ENCODE results near the gene APBA3. TPM values are rescaled to one million over a fixed set of nuclear protein-coding genes. Genes with fewer than 3 reads are reported as not detected.

The APBA3 gene, protein sequence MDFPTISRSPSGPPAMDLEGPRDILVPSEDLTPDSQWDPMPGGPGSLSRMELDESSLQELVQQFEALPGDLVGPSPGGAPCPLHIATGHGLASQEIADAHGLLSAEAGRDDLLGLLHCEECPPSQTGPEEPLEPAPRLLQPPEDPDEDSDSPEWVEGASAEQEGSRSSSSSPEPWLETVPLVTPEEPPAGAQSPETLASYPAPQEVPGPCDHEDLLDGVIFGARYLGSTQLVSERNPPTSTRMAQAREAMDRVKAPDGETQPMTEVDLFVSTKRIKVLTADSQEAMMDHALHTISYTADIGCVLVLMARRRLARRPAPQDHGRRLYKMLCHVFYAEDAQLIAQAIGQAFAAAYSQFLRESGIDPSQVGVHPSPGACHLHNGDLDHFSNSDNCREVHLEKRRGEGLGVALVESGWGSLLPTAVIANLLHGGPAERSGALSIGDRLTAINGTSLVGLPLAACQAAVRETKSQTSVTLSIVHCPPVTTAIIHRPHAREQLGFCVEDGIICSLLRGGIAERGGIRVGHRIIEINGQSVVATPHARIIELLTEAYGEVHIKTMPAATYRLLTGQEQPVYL
- 12.5 TPM for total RNA-seq
- long read RNA-seq, transcript APBA3-201 (11 exons, 2,075 nt), result major isoform, 10 of 38 reads
- long read RNA-seq, partial matches to known transcripts, result 20 of 38 reads
- long read RNA-seq, other reads (novel, unspliced or antisense), result 5 of 38 reads

DNA sequence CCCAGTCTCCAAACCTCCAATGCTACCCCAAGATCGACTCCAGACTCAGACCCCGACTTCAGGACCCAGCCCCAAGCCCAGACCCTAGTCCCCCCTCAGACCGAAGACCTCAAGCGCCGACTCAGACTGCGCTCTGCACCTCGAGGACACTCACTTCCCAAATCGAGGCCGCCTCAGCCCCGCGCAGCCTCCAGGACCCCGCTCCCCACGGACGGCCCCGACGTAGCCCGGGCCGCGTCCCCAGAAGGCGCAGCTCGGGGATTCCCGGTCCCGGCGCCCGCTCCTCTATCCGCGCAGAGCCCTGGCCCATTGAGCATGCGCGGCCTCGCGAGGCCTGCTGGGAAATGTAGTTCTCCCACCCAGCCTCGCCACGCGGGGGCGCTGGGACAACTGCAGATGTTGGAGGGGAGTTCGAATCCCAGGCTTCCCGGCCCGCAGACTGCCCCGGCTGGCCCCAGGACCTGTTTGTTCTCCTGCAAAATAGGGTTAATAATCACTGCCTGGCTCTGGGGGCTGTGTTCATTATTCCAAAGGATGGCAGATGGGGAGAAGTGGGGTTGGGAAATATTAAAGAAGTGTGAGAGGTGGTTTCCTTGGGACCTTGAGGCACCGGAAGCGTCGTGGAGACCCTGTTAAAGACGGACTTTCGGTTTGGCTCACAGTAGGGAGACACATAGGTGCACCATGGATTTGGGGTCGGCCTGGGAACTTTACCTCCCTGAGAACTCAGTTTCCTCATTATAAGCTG lies at the start of gene APBA3:
TSS of gene APBA3 (minus strand) at position 311 of the 748 bp plus-strand sequence. CDS start 1,428 bp downstream, outside the sequence.
- DNase-seq (peak; percentile 97), ATAC-seq (peak; percentile 59)
- intact Hi-C loops (cut with micrococcal nuclease), result no loop called here

DNA sequence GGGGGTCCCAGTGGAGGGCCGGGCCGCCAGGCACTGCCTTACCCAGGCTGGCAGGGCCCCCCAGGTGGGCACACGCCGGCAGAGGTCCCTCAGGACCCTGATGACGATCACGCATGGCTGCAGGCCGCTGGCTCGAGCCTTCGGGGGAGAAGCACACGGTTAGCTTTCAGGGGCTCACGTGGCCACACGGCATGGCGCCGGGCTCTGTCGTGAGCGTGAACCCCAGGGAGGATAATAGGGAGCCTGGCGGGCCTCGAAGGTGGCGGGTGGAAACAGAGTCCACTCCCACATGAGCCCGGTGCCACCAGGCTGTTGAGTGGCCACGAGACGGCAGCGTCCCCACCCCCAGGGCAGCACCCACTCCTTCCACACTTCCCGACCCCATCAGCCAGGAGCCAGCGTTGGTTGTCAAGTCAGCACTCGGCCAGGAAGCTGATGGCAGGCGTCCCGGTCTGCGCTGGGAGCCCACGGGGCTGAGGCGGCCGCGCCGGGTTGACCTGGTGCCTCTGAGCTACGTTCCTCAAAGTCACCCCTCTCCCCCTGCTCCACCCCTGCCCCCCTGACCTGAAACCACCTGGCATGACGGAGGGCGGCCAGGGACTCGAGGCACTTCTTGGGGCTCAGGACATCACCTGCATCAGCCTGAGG lies 49.3 kb upstream of the APBA3 start:
- intact Hi-C loops (cut with micrococcal nuclease), result no loop called here
- no peak for DNase-seq

DNA sequence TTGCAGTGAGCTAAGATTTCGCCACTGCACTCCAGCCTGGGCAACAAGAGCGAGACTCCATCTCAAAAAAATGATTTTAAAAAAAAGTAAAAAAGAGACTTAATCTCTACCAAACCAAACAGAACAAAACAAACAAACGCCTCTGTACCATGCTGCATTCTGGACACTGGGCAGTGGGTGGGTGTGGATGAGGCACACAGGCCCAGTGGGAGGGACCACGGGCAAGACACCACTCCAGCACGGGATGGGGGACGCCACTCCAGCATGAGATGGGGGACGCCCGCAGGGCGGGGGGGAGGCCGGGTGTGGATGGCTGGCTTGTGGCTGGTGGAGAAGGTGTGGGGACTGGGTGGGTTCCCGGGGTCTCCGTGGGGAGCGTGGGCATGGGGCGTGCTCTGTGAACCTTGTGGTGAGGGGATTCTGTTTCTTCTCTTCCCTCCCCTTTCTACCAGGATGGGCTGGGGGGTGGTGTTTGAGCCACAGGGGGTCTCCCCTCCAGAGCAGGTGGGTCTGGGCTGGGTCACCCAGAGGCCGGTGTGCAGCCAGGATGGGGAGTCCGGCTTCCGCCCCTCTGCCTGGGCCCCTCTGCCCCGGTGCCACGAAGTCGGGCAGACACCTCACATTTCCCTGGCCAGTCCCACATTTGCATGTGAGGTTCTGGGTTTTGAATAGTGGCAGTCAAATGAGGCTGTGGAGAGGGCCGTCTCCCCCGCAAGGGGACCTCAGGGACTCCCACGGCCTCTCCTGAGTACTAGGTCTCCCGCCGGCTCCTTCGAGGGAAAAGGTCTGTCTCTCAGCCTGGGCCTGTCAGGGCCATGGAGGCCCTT lies 48.6 kb upstream of the APBA3 start:
- ATAC-seq (no peak), DNase-seq (no peak)
- intact Hi-C loops (cut with micrococcal nuclease), result no loop called here

More for the DNA sequence above, 49.3 kb upstream of the APBA3 start:
- no peak for ATAC-seq

DNA sequence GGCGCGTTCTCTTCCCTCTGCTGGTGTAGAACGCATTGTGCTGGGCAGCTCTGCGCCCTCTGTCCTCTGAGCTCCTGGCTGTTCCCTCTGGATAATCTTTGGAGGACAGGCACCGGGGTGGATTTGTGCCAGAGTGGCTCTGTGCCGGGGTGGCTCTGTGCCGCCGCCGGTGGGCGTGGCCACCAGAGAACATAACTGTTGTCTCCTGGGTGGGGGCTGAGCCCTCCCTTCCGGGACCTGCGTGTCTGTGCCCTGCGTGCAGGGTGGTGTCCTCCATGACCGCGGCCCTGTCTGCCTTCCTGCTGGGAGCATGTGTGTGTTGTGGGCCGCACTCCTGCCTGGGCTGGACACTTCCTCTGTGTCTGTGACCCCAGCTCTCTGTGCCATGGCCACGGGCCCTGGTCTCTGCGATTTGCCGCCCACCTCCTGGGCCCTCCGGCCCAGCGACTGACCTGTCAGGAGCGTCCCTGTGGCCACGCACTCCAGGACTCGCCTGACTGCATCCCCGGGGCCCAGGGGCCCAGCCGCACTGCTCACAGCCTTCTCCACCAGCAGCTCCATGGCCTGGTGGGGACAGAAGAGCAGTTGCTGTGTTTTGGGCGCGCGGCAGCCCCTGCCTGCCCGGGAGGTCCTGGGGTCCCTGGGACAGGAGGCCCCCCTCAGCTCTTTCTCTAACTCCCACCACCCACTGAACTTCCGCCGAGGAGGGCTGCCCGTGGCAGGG lies 47.1 kb upstream of the APBA3 start:
- intact Hi-C loops (cut with micrococcal nuclease), result no loop called here
- ATAC-seq (peak; percentile 31), DNase-seq (no peak)

DNA sequence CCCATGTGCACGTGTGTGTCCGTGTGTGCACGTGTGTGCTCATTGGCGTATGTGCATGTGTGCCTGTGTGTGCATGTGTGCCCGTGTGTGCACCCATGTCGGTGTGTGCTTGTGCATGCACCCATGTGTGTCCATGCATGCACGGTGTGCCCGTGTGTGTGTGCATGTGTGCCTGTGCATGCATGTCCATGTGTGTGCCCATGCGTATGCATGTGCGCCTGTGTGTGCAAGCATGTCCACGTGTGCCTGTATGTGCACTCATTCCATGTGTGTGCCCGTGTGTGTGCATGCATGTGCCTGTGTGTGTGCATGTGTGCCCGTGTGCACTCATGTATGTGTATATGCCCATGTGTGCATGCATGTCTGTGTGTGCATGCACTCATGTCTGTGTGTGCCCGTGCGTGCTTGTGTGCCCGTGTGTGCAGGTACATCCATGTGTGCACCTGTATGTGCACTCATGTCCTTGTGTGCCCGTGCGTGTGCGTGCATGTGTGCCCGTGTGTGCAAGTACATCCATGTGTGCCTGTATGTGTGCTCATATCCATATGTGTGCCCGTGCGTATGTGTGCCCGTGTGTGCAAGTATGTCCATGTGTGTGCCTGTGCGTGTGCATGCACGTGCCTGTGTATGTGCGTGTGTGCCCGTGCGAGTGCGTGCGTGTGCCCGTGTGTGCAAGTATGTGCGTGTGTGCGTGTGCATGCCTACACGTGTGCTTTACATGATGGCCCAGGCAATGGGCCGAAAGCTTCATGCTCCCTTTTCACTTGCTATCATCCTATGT lies 46.3 kb upstream of the APBA3 start:
- intact Hi-C loops (cut with micrococcal nuclease), result no loop called here
- no peak for ATAC-seq

DNA sequence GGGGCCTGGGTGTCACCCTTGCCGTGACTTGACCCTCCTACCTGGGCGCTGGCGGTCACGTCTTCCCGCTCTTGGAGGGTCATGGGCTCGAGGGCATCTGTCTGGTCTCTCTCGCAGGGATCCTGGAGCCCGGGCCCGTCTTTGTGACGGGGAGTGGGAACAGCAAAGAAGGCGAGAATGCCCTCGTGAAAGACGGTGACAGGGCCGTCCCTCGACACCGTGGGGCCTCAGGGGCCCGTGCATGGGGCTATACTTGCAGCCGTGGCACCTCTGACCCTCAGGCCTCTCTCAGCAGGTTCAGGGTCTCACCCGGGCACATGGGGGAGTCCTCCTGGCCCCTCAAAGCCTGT lies 45.6 kb upstream of the APBA3 start:
- intact Hi-C loops (cut with micrococcal nuclease), result no loop called here
- no peak for ATAC-seq

More for the DNA sequence above, 46.3 kb upstream of the APBA3 start:
- DNase-seq, result no peak

DNA sequence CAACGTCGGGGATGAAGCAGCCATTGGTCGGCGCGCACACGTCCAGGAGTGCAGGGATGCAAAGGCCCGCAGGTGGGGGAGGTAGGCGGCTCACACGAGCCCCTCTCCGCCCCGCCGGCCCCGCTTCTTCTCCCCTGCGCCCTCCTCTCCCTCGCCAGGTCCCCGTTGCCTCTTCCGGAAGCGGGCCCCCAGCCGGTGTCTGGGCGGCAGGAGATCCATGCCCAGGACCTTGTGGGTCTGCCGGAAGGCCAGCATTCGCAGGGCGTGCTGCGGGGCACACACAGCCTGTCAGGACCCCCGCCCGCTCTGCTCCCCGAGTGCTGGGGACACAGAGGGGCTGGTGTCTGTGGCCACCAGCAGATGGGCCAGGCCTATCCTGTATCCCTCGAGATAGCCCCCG lies 44.4 kb upstream of the APBA3 start:
- intact Hi-C loops (cut with micrococcal nuclease), result no loop called here
- no peak for DNase-seq
- no peak for ATAC-seq

More for the DNA sequence above, 45.6 kb upstream of the APBA3 start:
- no peak for DNase-seq

DNA sequence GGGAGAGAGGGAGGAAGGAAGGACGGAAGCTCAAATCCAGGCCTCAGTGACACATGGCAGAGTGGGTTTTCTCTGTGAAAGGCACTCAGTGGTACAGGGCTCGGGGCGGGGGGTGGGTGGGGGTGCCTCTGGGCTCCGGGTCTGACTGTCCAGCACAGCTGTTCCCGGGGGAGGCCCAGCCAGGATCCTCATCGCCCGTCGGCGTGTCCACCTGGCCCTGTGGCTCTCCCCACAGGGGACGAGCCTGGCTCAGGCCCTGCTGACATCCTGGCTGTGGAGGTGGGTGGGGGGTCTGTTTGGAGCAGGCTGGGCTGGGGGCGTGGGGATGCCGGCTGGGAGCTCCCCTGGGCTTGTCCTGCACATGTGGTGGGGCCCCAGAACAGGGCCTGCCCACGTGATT lies 42.9 kb upstream of the APBA3 start:
- intact Hi-C loops (cut with micrococcal nuclease), result no loop called here
- no peak for DNase-seq
- no peak for ATAC-seq

DNA sequence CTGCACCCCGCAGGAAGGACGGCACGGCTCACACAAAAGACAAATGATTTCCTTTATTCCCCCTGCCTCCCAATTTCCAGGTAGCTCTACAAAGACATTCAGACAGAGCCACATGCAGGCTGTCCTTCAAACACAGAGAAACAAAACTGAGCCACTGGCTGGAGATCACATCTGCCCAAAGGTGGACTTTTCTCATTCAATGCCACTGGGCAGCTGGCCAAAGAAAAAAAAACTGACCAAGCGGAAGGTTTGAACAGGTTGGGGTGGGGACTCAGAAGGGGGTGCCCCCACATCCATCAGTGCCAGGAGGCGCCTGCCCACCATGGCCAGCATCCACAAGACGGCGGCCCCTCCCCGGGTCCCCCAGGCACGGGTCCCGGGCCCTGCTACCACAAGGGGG lies 42.5 kb upstream of the APBA3 start:
- intact Hi-C loops (cut with micrococcal nuclease), result no loop called here
- no peak for ATAC-seq
- no peak for DNase-seq

DNA sequence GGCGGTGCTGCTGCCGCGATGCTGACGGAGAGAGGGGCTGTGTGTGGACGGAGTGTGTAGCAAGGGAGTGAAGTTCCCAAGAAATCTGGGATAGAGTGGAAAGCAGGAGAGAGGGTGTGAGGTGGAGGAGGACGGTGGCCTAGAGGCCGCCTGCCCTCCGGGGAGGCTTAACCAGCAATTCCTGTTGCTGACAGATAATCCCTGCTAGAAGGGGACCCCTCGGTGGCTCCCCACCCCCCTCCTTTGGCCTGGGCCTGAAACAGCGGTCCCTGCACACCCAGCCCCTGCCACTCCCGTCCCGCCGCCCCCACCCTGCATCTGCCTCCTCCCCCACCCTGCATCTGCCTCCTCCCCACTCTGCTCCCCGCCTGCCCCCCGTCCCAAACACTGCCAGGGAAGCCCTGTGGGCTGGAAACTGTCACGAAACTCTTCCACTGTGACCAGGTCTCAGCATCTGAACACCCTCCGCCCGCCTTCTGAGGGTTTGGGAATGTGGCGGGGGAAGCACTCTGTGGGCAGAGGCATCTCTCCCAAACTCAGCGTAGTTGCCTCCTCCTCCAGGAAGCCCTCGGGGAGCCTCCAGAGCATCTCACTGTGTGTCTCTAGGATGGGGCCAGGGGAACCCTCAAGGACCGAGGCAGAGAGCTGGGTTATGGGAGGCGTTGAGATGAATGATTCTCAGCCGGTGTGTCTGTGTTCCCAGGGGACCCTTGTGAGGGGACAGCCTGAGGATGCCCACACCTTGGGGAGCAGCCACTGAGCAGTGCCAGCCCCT lies 41.8 kb upstream of the APBA3 start:
- intact Hi-C loops (cut with micrococcal nuclease), result no loop called here

DNA sequence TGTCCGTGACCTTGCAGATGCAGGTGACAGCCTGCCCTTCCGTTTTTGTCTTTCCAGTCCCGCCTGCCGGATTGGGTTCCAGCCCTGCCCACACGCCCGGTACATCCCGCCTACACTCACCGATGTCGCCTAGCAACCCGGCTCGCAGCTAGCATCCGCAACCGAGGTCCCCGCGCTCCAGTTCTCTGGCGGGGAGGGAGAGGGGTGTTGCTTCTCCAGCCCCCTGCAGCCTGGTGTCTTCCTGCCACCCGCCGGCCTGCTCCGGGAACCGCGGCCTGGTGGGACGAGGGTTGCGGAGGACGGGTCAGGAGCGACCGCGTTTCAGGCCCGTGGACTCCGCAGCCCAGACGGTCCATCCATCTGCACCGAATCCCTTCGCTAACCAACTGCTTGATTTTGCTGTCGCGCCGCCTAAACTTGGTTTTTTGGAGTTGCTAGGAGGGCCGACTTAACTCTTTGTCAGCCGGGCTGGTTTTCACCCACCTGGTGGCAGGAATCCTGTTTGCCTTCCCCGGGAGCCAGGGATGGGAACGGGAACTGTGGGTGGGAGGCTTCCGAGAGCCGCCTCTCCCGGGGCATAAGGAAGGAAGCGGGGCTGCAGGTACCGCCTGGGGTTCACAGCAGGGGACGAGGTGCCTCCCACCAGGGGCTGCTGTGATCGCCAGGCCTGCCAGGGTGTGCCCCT lies 40.1 kb upstream of the APBA3 start:
- intact Hi-C loops (cut with micrococcal nuclease), result no loop called here
- ATAC-seq (peak; percentile 52), DNase-seq (peak; percentile 58)

More for the DNA sequence above, 41.8 kb upstream of the APBA3 start:
- DNase-seq (no peak), ATAC-seq (no peak)

DNA sequence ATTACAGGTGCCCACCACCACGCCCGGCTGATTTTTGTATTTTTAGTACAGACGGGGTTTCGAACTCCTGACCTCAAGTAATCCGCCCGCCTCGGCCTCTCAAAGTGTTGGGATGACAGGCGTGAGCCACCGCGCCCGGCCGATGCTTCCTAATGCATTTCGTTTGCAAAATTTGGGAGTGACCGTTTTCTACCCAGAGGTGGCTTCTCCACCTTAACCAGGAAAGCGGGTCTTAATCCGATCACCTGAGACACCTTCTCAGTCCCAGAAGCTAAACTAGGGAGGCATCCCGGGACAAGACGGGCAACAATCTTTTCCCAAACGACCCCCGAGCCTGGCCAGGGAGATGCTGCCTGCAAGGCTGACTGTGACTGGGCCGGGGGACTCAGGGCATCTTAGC lies 39.5 kb upstream of the APBA3 start:
- DNase-seq, result no peak
- intact Hi-C loops (cut with micrococcal nuclease), result no loop called here
- no peak for ATAC-seq

DNA sequence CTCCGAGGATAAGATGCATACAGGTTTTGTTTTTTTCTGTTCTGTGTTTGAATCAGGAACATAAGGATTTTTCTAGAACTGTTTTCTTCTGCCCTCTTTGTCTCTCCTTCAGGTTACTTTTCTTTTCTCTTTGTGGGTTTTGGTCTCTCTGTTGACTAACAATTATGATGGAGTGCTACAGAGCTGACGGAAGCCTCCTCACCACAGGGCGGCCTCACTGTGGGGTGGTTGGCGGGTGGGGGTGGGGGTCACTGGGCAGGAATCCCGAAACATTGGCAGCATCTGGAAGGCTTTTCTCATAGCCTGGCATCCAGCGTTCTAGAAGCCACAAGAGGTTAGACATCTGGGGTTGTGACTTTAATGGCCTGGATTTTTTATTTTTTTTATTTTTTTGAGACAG lies 36.6 kb upstream of the APBA3 start:
- ATAC-seq, result no peak
- intact Hi-C loops (cut with micrococcal nuclease), result no loop called here
- DNase-seq, result no peak

DNA sequence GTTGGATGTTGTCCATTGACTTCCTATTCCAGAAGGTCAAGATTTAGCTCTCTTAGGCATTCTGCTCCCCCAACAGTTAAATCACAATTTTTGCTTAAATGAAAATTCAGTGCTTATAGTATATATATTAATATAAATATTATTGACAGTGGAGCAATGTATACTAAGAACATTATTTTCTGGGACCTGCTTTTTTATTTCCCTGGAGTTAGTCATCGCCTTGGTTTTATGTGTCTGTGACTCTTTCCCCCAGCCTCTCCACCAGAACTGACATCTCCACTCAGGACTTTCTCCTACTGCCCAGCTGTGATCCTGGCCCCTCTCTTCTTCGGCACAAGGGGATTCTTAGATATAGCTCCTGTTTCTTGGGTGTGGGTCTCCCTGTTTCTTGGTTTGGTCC lies 34.9 kb upstream of the APBA3 start:
- ATAC-seq (no peak), DNase-seq (no peak)
- intact Hi-C loops (cut with micrococcal nuclease), result no loop called here

DNA sequence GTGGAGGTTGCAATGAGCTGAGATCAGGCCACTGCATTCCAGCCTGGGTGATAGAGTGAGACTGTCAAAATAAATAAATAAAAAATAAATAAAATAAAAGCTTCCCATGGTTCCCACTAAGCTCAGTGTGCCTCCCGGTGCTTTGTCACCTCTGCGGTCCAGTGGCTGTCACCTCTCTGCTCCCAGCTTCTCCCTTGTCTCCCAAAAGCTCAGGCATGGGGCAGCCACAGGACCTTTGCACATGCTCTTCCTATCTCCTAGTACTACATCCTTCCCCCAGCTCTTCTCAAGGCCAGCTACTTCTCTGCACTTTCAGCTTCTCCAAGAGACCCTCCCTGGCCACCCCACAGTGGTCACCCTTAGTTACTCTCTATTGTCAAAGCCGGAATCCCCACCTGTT lies 32.3 kb upstream of the APBA3 start:
- ATAC-seq (no peak), DNase-seq (no peak)
- intact Hi-C loops (cut with micrococcal nuclease), result no loop called here

DNA sequence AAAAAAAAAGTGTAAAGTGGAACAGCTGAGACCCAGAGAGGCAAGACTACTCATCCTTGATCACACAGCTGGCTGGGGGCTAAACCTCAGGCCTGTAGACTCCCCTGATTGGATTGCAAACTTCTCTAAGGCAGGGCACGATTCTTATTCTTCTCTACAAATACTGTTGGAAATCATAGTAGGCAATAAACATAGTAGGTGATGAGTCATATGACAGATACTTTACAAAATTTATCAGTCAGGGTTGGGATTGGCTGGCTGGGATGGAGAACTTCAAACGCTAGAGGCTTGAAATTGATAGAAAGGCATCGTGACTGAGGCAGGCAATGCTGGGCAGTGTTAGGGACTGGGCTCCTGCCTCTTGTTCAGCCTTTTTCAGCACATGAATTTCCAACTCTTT lies 30.6 kb upstream of the APBA3 start:
- ATAC-seq (no peak), DNase-seq (no peak)
- intact Hi-C loops (cut with micrococcal nuclease), result no loop called here
